H9 (cell line): ENCODE data around the gene MZF1. TPM values are rescaled to one million over a fixed set of nuclear protein-coding genes. Genes with fewer than 3 reads are reported as not detected.

Experiments used
- DNase-seq: peaks from one replicate; pipeline ENCODE4 v3.0.0-alpha.2; 2017
- H2AFZ ChIP-seq: one replicate; pipeline ENCODE4 v1.6.1; 2013; ENCODE audit warnings: mild to moderate bottlenecking, low read length, control low read depth, moderate library complexity
- H2AK5ac ChIP-seq: 2 replicates; pipeline ENCODE4 v1.6.1; 2013; ENCODE audit warnings: low read length, control low read depth, mixed read lengths; ENCODE audit not compliant: insufficient read length
- H2BK120ac ChIP-seq: one replicate; pipeline ENCODE4 v1.6.1; 2013; ENCODE audit warnings: low read depth, mild to moderate bottlenecking, low read length, control low read depth, inconsistent platforms; ENCODE audit not compliant: poor library complexity, severe bottlenecking
- H2BK12ac ChIP-seq: 2 replicates; pipeline ENCODE4 v1.6.1; 2013; ENCODE audit warnings: low read length, control low read depth, mixed read lengths, low read depth; ENCODE audit not compliant: insufficient read length
- H2BK15ac ChIP-seq: 2 replicates; pipeline ENCODE4 v1.6.1; 2013; ENCODE audit warnings: low read depth, low read length, control low read depth
- H2BK20ac ChIP-seq: one replicate; pipeline ENCODE4 v1.6.1; 2013; ENCODE audit warnings: low read depth, mild to moderate bottlenecking, low read length, control low read depth, inconsistent platforms; ENCODE audit not compliant: poor library complexity, severe bottlenecking
- H2BK5ac ChIP-seq: 2 replicates; pipeline ENCODE4 v1.6.1; 2013; ENCODE audit warnings: low read length, control low read depth, mixed read lengths; ENCODE audit not compliant: insufficient read length
- H3K14ac ChIP-seq: 2 replicates; pipeline ENCODE4 v1.6.1; 2013; ENCODE audit warnings: low read length, control low read depth; ENCODE audit not compliant: insufficient read depth
- H3K18ac ChIP-seq: 2 replicates; pipeline ENCODE4 v1.6.1; 2013; ENCODE audit warnings: low read depth, mild to moderate bottlenecking, mixed read lengths, low read length, control low read depth; ENCODE audit not compliant: insufficient read length
- H3K23ac ChIP-seq: 2 replicates; pipeline ENCODE4 v1.6.1; 2013; ENCODE audit warnings: low read length, control low read depth, mixed read lengths, low read depth; ENCODE audit not compliant: insufficient read length
- H3K23me2 ChIP-seq: 2 replicates; pipeline ENCODE4 v1.6.1; 2013; ENCODE audit warnings: low read depth, mild to moderate bottlenecking, mixed read lengths, low read length, control low read depth; ENCODE audit not compliant: insufficient read length, poor library complexity, severe bottlenecking
- H3K27ac ChIP-seq: 2 replicates; pipeline ENCODE4 v1.5.1; 2013; ENCODE audit warnings: low read length, control low read depth, mixed read lengths, low read depth; ENCODE audit not compliant: insufficient read length
- H3K27me3 ChIP-seq: 2 replicates; pipeline ENCODE4 v1.6.1; 2013; ENCODE audit warnings: low read length, control low read depth, inconsistent platforms; ENCODE audit not compliant: insufficient read depth
- H3K4ac ChIP-seq: 2 replicates; pipeline ENCODE4 v1.6.1; 2013; ENCODE audit warnings: low read depth, mild to moderate bottlenecking, control low read depth, inconsistent platforms, low read length, moderate library complexity
- H3K4me1 ChIP-seq: 2 replicates; pipeline ENCODE4 v1.6.1; 2013; ENCODE audit warnings: low read length, control low read depth, inconsistent platforms; ENCODE audit not compliant: insufficient read depth
- H3K4me2 ChIP-seq: 2 replicates; pipeline ENCODE4 v1.6.1; 2013; ENCODE audit warnings: low read length, control low read depth, mixed read lengths; ENCODE audit not compliant: insufficient read length, insufficient read depth
- H3K56ac ChIP-seq: 2 replicates; pipeline ENCODE4 v1.6.1; 2013; ENCODE audit warnings: low read depth, mild to moderate bottlenecking, mixed read lengths, low read length, control low read depth; ENCODE audit not compliant: insufficient read length
- H3K79me1 ChIP-seq: 2 replicates; pipeline ENCODE4 v1.6.1; 2013; ENCODE audit warnings: low read depth, mild to moderate bottlenecking, moderate library complexity, low read length, control low read depth, inconsistent platforms; ENCODE audit not compliant: insufficient read depth, poor library complexity, severe bottlenecking
- H3K79me2 ChIP-seq: 2 replicates; pipeline ENCODE4 v1.6.1; 2013; ENCODE audit warnings: low read length, control low read depth, inconsistent platforms; ENCODE audit not compliant: insufficient read depth
- H3K9ac ChIP-seq: 2 replicates; pipeline ENCODE4 v1.6.1; 2013; ENCODE audit warnings: low read length, control low read depth, mixed read lengths; ENCODE audit not compliant: insufficient read length; ENCODE audit errors: extremely low read depth
- H3K9me3 ChIP-seq: one replicate; pipeline ENCODE4 v1.6.1; 2013; ENCODE audit warnings: low read depth, low read length, inconsistent platforms; ENCODE audit not compliant: control insufficient read depth
- H3T11ph ChIP-seq: one replicate; pipeline ENCODE4 v1.6.1; 2013; ENCODE audit warnings: mild to moderate bottlenecking, low read length, control low read depth, inconsistent platforms
- H4K20me1 ChIP-seq: one replicate; pipeline ENCODE4 v1.6.1; 2013; ENCODE audit not compliant: control insufficient read depth, insufficient read length, insufficient read depth
- H4K5ac ChIP-seq: 2 replicates; pipeline ENCODE4 v1.6.1; 2013; ENCODE audit warnings: low read depth, mild to moderate bottlenecking, mixed read lengths, low read length, control low read depth; ENCODE audit not compliant: insufficient read length
- H4K8ac ChIP-seq: replicated peaks from 2 replicates; pipeline ENCODE4 v1.6.1; 2013; ENCODE audit warnings: low read length, control low read depth, mixed read lengths, low read depth; ENCODE audit not compliant: insufficient read length
- H4K91ac ChIP-seq: 2 replicates; pipeline ENCODE4 v1.6.1; 2013; ENCODE audit warnings: low read depth, mild to moderate bottlenecking, moderate library complexity, mixed read lengths, low read length, control low read depth; ENCODE audit not compliant: insufficient read length
- H3K27ac Mint-ChIP-seq, 3 experiments: 2 replicates in 2 of 3; 3 replicates in 1 of 3; pipeline ENCODE4 v1.8.0; 2020 to 2021; ENCODE audit warnings: mixed read lengths in 3 of 3, mild to moderate bottlenecking in 1 of 3, moderate library complexity in 1 of 3
- H3K27me3 Mint-ChIP-seq: 2 replicates; pipeline ENCODE4 v1.8.0; 2021; ENCODE audit warnings: low read depth, mild to moderate bottlenecking, moderate library complexity, mixed read lengths
- H3K36me3 Mint-ChIP-seq, 3 experiments: 2 replicates in 2 of 3; 3 replicates in 1 of 3; pipeline ENCODE4 v1.8.0; 2020 to 2021; ENCODE audit warnings: low read depth in 3 of 3, mixed read lengths in 3 of 3; ENCODE audit not compliant: insufficient read depth in 1 of 3
- H3K4me1 Mint-ChIP-seq, 2 experiments: 2 replicates each; pipeline ENCODE4 v1.8.0; 2020; ENCODE audit warnings: mixed read lengths in 2 of 2
- H3K4me3 Mint-ChIP-seq, 2 experiments: 2 replicates in 1 of 2; 3 replicates in 1 of 2; pipeline ENCODE4 v1.8.0; 2020 to 2021; ENCODE audit warnings: mild to moderate bottlenecking in 2 of 2, mixed read lengths in 2 of 2, moderate library complexity in 1 of 2
- H3K9me3 Mint-ChIP-seq, 2 experiments: 2 replicates in 1 of 2; 3 replicates in 1 of 2; pipeline ENCODE4 v1.8.0; 2020; ENCODE audit warnings: mild to moderate bottlenecking in 2 of 2, mixed read lengths in 2 of 2, moderate library complexity in 1 of 2
- WGBS: extraction: QIAGEN DNeasy Blood & Tissue Kit; methylation state at CpG from one replicate; pipeline ENCODE4 v1.1.7; 2013; ENCODE audit warnings: missing lambda C conversion rate, low lambda C conversion rate, mixed read lengths; ENCODE audit not compliant: insufficient read length; ENCODE audit errors: extremely low coverage; 5-methylcytosine and 5-hydroxymethylcytosine counted together
- total RNA-seq: library from RNA; stranded (reverse); gene quantifications from 2 replicates; pipeline ENCODE4 v1.2.1, GENCODE V29; 2021
- TF ChIP-seq, protein P1 (sequence below): fragments of 200-600 bp; sonication (generic); conservative IDR thresholded peaks from 3 replicates; pipeline ENCODE4 v1.8.0; 2021; ENCODE audit warnings: antibody characterized with exemption, mild to moderate bottlenecking

The MZF1 gene
- total RNA-seq, 1 experiment from 2014 or later = 23.6 TPM

DNA sequence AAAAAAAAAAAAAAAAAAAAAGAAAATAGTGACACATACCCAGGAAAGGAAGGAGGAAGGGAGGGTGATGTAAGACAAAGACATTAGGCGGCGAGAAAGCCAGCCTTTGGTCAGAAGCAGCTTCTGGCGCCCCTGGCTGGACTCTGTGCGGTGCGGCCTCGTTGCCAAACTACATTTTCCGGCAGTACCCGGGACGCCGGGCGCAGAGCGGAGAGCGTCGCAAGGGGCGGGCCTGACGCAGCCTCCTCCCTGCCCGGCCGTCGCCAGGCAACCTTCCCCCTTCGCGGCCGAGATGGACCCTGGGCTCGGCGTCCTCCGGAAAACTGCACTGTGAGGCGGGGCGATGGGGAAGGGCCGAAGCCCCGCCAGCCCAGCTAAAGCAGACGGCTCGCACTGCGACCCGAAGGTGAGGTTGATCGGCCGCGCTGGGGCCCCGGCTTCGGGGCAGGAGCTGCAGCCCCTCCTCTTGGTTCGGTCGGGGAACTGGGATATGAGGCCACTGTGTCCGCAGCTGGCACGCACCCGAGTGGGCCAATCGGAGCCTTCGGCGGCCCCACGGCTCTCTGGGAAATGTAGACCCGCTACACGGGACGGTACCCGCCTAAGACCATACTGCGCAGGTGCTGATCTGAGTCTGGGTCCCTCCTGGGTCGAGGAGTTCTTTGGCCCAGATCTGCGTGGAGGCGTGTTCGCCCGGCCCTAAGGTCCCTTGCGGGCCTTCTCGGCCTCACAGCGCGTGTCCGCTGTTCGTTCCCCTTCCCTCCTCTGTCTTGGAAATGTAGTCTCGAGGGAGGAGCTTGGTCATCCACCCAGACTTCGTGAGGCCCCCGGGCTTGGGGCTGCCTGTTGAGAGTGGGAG lies 2.3 kb upstream of the MZF1 start:
- TF ChIP-seq, protein P1, sequence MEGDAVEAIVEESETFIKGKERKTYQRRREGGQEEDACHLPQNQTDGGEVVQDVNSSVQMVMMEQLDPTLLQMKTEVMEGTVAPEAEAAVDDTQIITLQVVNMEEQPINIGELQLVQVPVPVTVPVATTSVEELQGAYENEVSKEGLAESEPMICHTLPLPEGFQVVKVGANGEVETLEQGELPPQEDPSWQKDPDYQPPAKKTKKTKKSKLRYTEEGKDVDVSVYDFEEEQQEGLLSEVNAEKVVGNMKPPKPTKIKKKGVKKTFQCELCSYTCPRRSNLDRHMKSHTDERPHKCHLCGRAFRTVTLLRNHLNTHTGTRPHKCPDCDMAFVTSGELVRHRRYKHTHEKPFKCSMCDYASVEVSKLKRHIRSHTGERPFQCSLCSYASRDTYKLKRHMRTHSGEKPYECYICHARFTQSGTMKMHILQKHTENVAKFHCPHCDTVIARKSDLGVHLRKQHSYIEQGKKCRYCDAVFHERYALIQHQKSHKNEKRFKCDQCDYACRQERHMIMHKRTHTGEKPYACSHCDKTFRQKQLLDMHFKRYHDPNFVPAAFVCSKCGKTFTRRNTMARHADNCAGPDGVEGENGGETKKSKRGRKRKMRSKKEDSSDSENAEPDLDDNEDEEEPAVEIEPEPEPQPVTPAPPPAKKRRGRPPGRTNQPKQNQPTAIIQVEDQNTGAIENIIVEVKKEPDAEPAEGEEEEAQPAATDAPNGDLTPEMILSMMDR = no peak
- no peak overlapping the region for H3K56ac ChIP-seq

More for the DNA sequence above, 2.3 kb upstream of the MZF1 start:
- peaks cover 2% of the 10 kb centered on the region; the same call in 1 of the 2 replicates for H3K27me3 Mint-ChIP-seq
- H3T11ph ChIP-seq = no peak overlapping the region
- no peak overlapping the region for H2AFZ ChIP-seq
- H3K79me2 ChIP-seq = no peaks in the 10 kb centered on the region
- H3K4me1 ChIP-seq = no peaks in the 10 kb centered on the region; the same call in 1 of the 2 replicates
- peak overlapping the region; percentile 86 for H3K4me2 ChIP-seq
- H4K91ac ChIP-seq = no peak overlapping the region
- no peaks in the 10 kb centered on the region for H3K79me1 ChIP-seq
- no peak overlapping the region for H2BK15ac ChIP-seq
- no peak overlapping the region for H2BK20ac ChIP-seq
- no peaks in the 10 kb centered on the region; a peak in 2 of 5 replicates for H3K9me3 Mint-ChIP-seq
- peak overlapping the region; percentile 91; the same call in 1 of the 2 replicates for H3K14ac ChIP-seq
- H3K4me1 Mint-ChIP-seq = peaks cover 17 to 26% of the 10 kb centered on the region in 2 experiments
- no peak overlapping the region for H3K23ac ChIP-seq
- no peak overlapping the region for H4K8ac ChIP-seq
- H3K27ac ChIP-seq = no peak overlapping the region
- peaks cover 0 to 7% (median 3%) of the 10 kb centered on the region in 3 experiments; a peak in 4 of 7 replicates for H3K36me3 Mint-ChIP-seq
- no peak overlapping the region for H2BK5ac ChIP-seq
- H3K27me3 ChIP-seq = no peaks in the 10 kb centered on the region
- peak overlapping the region; percentile 60 for H3K9ac ChIP-seq
- no peaks in the 10 kb centered on the region for H3K9me3 ChIP-seq
- WGBS = no CpG with 5 or more reads among the region's 66 CpGs
- H3K18ac ChIP-seq = peak overlapping the region; percentile 92
- DNase-seq = peak; percentile 91
- no peak overlapping the region for H2BK12ac ChIP-seq
- H2BK120ac ChIP-seq = no peak overlapping the region
- H3K27ac Mint-ChIP-seq = peak overlapping the region; percentile 71 to 91 (median 85); a peak in 6 of 7 replicates
- H3K23me2 ChIP-seq = peaks cover 9% of the 10 kb centered on the region
- no peak overlapping the region for H3K4ac ChIP-seq
- H4K5ac ChIP-seq = no peak overlapping the region
- H4K20me1 ChIP-seq = no peaks in the 10 kb centered on the region
- H2AK5ac ChIP-seq = no peak overlapping the region
- peak overlapping the region; percentile 94 to 96 for H3K4me3 Mint-ChIP-seq
